ENCODE results near the gene PALLD. TPM values are rescaled to one million over a fixed set of nuclear protein-coding genes. Genes with fewer than 3 reads are reported as not detected.

The PALLD gene
- total RNA-seq, 1 experiment from 2014 or later, result 18.3 TPM

- H3K23me2 ChIP-seq (ENCODE audit: insufficient read length, low read depth, low read length, poor library complexity, severe bottlenecking), result no peaks in the 10 kb centered on the region
- H3K4me2 ChIP-seq (ENCODE audit: insufficient read depth, insufficient read length, low read length), result no peak overlapping the region
- H2AK5ac ChIP-seq (ENCODE audit: insufficient read length, low read length), result no peak overlapping the region
- Mint-ChIP-seq H3K9me3 (no peaks in the 10 kb centered on the region; a peak in 1 of 5 replicates), H3K4me3 (no peak overlapping the region), H3K27me3 (ENCODE audit: low read depth) (no peaks in the 10 kb centered on the region), H3K27ac (no peak overlapping the region), H3K36me3 (ENCODE audit: insufficient read depth in 1 of 3, low read depth in 3 of 3) (0 out of 7 replicates have a peak, but pooled peaks cover 0 to 4% (median 0%) of the 10 kb centered on the region in 3 experiments), H3K4me1 (no peaks in the 10 kb centered on the region)
- no peak overlapping the region for H2BK15ac ChIP-seq (ENCODE audit: low read depth, low read length)
- no peaks in the 10 kb centered on the region for H3K79me2 ChIP-seq (ENCODE audit: insufficient read depth, low read length)
- no peaks in the 10 kb centered on the region for H3K79me1 ChIP-seq (ENCODE audit: insufficient read depth, low read depth, low read length, poor library complexity, severe bottlenecking)
- no CpG with 5 or more reads among the region's 1 CpG for WGBS (ENCODE audit: extremely low coverage, insufficient read length, low lambda C conversion rate)
- no peak overlapping the region for H2BK120ac ChIP-seq (ENCODE audit: low read depth, low read length, poor library complexity, severe bottlenecking)
- H3K18ac ChIP-seq (ENCODE audit: insufficient read length, low read depth, low read length), result no peak overlapping the region
- no peaks in the 10 kb centered on the region for H3K27me3 ChIP-seq (ENCODE audit: insufficient read depth, low read length)
- no peak overlapping the region for H3T11ph ChIP-seq (ENCODE audit: low read length)
- H3K9ac ChIP-seq (ENCODE audit: extremely low read depth, insufficient read length, low read length), result no peak overlapping the region
- no peak overlapping the region for H4K5ac ChIP-seq (ENCODE audit: insufficient read length, low read depth, low read length)
- no peak for DNase-seq
- H4K8ac ChIP-seq (replicated peaks; ENCODE audit: insufficient read length, low read depth, low read length), result no peak overlapping the region
- H3K9me3 ChIP-seq (ENCODE audit: control insufficient read depth, low read depth, low read length), result no peaks in the 10 kb centered on the region
- H3K23ac ChIP-seq (ENCODE audit: insufficient read length, low read depth, low read length), result no peak overlapping the region
- no peak overlapping the region for H3K4ac ChIP-seq (ENCODE audit: low read depth, low read length)
- H3K4me1 ChIP-seq (ENCODE audit: insufficient read depth, low read length), result no peaks in the 10 kb centered on the region
- TF ChIP-seq CTCF (conservative IDR thresholded peaks at IDR 0.05), result no peak
- H2BK12ac ChIP-seq (ENCODE audit: insufficient read length, low read depth, low read length), result no peak overlapping the region
- H2AFZ ChIP-seq (ENCODE audit: low read length), result no peak overlapping the region
- no peak overlapping the region for H3K56ac ChIP-seq (ENCODE audit: insufficient read length, low read depth, low read length)
- no peak overlapping the region for H3K14ac ChIP-seq (ENCODE audit: insufficient read depth, low read length)
- no peak overlapping the region for H4K91ac ChIP-seq (ENCODE audit: insufficient read length, low read depth, low read length)
- no peak overlapping the region for H2BK5ac ChIP-seq (ENCODE audit: insufficient read length, low read length)
- H4K20me1 ChIP-seq (ENCODE audit: control insufficient read depth, insufficient read depth, insufficient read length), result no peaks in the 10 kb centered on the region
- H3K27ac ChIP-seq (ENCODE audit: insufficient read length, low read depth, low read length), result no peak overlapping the region
- no peak overlapping the region for H2BK20ac ChIP-seq (ENCODE audit: low read depth, low read length, poor library complexity, severe bottlenecking)
These were observed 7.2 kb upstream of the PALLD start for GRCh38 chr4:168489616-168490015.

All from H9 (cell line).